PFSK-1 (cell line): ENCODE data around the gene FARS2.

ENCODE experiments used
- POLR2AphosphoS5 ChIP-seq: IDR thresholded peaks from 2 replicates; pipeline ENCODE4 v1.6.1; 2012; ENCODE audit warnings: low read depth, mild to moderate bottlenecking, control low read depth, low read length, moderate library complexity
- REST ChIP-seq, 2 experiments: IDR thresholded peaks; 2 replicates each; pipeline versions ENCODE4 v1.6.1 to v1.8.0; 2011 to 2012; ENCODE audit warnings: low read depth in 2 of 2, low read length in 2 of 2, control low read depth in 1 of 2, inconsistent platforms in 1 of 2, mild to moderate bottlenecking in 1 of 2, moderate library complexity in 1 of 2; ENCODE audit not compliant: insufficient read depth in 1 of 2
- TAF1 ChIP-seq: IDR thresholded peaks from 2 replicates; pipeline ENCODE4 v1.6.1; 2012; ENCODE audit warnings: low read length, control low read depth, borderline replicate concordance; ENCODE audit not compliant: insufficient read depth

- TF ChIP-seq POLR2AphosphoS5 (no peak), REST (IDR thresholded peaks at IDR 0.05; ENCODE audit: insufficient read depth in 1 of 2, low read depth in 2 of 2, low read length in 2 of 2) (no peak), TAF1 (no peak)
Observed at GRCh38 chr6:5547556-5547955, 286.2 kb downstream of the FARS2 start.
